GM18907 (cell line): Measurements from ENCODE around the gene SYNPO2.

ENCODE experiments used
- ATAC-seq: cut with Tn5 transposase; IDR thresholded peaks from one replicate; pipeline ENCODE4 v1.9.1; 2021; ENCODE audit warnings: mild to moderate bottlenecking, moderate library complexity; ENCODE audit not compliant: unreplicated experiment

SYNPO2 gene

DNA sequence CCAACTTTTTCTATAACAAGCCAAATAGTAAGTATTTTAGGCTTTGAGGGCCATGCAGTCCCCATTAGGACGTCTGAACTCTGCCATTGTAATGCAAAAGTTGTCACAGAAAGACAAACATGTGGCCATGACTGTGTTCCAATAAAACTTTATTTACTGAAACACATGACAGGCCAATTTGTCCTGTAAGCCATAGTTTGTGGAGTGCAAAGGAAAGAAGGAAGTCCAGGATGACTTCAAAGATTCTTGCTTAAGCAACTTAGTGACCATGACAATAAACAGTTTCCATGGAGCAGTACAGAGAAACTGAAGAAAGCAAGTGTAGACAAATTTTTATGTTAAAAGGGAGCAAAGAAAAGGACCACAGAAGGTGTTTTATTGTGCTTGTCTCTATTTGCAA is 212.0 kb downstream of the SYNPO2 start:
- no peak for ATAC-seq

DNA sequence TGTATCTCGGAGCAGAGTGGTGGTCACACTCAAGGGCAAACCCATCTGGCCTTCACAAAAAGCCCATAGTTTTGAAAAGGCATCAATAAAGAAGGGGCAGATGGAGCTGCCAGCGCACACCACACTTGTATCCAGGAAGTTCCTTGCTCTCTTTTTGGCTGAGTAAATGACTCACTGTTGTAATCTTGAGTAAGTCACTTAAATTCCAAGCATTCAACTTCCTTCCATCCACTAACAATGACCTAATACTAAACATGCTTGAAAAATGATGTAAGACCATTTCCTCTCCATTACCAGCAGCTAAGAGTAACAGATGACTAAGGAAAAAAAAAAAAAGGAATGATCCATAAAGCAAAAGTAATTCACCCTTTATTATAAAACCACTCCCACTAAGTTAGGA is 214.6 kb downstream of the SYNPO2 start:
- ATAC-seq, result no peak

DNA sequence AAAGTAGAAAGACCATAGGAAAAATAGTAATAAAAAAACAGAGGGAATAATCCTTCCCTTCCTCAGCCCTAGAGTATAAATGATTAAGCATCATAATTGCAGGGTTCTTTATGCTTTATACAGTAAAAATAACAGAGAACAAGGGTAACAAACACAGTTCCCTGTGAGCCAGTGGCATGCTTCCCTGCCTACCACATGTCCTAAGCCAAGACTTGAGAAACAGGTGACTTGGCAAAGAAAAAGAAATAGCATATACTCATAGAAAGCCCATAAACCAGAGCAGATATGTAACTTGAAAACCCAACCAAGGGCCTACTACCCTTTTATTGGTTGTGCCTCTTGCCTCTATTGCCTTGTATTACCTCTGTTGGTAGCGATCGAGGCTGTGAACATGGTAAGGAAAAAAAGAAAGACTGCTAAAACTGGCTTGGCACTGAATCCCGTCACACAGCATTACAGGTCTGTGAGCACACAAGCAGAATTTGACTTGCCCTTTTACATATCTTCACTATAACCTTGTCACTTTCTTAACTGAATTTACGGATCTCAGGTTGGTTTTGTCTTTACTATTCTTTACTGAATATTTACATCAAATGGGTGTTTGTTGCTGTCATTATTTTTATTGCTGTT is 216.1 kb downstream of the SYNPO2 start:
- ATAC-seq, result no peak

DNA sequence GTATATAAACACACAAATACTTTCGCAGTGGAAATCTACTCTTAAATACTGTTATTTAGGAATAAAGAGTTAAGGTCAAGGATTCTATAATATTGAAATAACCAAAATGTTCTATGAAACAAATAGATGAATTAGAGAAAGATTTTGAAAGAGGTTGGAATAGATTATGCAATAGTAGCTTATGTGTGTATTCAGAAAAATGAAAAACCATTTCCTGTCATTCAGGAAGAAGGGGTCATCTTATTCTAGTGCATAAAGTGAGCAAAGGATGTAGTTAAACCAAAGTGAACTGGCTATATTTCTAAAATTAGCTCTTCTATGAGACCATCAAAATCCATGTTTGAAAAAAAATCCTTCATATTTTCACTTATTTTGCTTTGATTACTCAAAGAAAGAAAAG is 217.0 kb downstream of the SYNPO2 start:
- ATAC-seq, result no peak

DNA sequence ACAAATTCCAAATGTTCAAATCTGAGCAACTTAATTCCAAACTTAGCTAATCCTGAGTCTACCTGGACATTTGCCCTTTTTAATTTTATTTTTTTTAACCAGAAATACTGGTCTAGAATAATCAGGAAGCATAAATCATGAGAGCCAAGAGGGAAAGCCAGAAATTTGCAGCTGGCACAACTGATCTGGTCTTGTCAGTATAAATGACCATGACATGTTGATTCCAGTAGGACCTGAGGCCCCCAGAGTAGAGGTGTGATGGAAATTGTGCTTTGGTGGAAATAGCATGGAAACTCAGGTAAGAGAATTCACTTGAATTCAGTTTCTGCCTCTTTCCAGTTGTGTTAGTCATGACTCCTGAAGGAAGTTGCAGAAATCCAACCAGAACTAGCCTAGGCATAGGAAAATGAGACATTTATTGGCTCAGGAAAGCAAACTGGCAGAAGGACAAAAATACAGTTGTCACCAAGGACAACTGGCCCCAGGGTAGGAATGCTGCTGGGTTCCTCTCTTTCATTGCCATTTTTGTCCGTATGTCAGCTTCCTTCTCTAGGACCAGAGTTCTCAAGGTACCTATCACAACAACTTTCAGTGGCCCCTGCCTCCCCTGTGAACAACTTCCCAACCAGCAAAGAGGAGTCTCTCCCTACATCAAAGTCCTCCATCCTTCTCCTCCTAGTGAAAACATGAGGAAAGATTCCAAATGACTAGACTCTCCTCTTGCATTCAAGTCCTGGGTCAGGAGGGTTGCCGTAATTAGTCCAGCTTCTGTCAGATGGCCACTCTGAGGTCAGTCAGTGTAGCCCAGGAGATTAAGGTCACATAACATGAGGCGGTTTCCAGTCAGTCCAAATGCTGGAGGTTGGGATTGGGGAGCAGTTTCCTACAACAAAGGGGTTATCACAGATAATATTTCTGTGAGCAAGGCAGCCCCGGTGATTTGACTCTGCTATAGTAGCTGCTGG is 217.7 kb downstream of the SYNPO2 start:
- no peak for ATAC-seq

DNA sequence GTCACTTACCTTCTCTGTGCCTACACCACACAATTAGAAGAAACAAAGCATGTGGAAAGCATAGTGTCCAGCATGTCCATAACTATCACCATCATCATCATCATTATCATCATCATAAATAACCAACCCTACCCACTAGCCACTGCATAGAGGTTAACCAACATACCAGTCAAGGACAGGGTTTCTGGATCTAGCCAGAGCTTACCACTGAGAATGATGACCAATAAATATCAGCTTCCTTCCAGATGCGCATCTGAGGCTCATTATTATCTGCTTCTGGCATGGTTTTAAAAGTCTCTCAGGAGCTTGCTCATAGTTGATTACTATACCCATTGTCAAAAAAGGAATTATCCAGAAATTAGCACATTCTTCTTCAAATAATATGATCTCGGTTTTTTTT is 221.5 kb downstream of the SYNPO2 start:
- ATAC-seq, result no peak
